ENCODE measurements around the gene UNK.

DNA sequence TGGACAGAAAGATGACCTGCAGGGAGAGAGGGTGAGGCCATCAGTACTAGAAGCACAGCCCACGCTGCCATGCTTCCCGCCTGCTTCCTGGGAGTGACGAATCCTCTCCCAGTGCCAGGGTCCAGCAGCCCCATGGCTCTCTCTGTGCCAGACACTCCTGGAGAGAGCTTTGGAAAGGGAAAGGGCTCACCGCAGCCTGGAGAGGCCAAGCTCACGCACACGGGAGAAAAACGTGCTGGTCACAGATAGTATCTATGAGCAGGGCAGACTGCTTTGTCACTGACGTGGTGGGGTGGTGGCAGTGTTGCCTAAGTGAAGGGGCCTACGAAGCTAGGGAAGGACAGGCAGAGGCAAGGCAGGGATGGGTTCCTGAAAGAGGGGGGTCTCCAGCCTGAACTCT lies 65.1 kb downstream of the UNK start:
- no peak for TF ChIP-seq POLR2AphosphoS5 (IDR thresholded peaks at IDR 0.05; ENCODE audit: low read depth, low read length)
- TF ChIP-seq, protein P1, sequence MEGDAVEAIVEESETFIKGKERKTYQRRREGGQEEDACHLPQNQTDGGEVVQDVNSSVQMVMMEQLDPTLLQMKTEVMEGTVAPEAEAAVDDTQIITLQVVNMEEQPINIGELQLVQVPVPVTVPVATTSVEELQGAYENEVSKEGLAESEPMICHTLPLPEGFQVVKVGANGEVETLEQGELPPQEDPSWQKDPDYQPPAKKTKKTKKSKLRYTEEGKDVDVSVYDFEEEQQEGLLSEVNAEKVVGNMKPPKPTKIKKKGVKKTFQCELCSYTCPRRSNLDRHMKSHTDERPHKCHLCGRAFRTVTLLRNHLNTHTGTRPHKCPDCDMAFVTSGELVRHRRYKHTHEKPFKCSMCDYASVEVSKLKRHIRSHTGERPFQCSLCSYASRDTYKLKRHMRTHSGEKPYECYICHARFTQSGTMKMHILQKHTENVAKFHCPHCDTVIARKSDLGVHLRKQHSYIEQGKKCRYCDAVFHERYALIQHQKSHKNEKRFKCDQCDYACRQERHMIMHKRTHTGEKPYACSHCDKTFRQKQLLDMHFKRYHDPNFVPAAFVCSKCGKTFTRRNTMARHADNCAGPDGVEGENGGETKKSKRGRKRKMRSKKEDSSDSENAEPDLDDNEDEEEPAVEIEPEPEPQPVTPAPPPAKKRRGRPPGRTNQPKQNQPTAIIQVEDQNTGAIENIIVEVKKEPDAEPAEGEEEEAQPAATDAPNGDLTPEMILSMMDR (IDR thresholded peaks at IDR 0.05) = no peak
- TF ChIP-seq, protein P2, sequence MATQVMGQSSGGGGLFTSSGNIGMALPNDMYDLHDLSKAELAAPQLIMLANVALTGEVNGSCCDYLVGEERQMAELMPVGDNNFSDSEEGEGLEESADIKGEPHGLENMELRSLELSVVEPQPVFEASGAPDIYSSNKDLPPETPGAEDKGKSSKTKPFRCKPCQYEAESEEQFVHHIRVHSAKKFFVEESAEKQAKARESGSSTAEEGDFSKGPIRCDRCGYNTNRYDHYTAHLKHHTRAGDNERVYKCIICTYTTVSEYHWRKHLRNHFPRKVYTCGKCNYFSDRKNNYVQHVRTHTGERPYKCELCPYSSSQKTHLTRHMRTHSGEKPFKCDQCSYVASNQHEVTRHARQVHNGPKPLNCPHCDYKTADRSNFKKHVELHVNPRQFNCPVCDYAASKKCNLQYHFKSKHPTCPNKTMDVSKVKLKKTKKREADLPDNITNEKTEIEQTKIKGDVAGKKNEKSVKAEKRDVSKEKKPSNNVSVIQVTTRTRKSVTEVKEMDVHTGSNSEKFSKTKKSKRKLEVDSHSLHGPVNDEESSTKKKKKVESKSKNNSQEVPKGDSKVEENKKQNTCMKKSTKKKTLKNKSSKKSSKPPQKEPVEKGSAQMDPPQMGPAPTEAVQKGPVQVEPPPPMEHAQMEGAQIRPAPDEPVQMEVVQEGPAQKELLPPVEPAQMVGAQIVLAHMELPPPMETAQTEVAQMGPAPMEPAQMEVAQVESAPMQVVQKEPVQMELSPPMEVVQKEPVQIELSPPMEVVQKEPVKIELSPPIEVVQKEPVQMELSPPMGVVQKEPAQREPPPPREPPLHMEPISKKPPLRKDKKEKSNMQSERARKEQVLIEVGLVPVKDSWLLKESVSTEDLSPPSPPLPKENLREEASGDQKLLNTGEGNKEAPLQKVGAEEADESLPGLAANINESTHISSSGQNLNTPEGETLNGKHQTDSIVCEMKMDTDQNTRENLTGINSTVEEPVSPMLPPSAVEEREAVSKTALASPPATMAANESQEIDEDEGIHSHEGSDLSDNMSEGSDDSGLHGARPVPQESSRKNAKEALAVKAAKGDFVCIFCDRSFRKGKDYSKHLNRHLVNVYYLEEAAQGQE (IDR thresholded peaks at IDR 0.05; ENCODE audit: insufficient read depth in 1 of 2, low read depth in 2 of 2, low read length in 1 of 2) = no peak

Data from Panc1 (cell line).